ENCODE data around the gene LGR4.

DNA sequence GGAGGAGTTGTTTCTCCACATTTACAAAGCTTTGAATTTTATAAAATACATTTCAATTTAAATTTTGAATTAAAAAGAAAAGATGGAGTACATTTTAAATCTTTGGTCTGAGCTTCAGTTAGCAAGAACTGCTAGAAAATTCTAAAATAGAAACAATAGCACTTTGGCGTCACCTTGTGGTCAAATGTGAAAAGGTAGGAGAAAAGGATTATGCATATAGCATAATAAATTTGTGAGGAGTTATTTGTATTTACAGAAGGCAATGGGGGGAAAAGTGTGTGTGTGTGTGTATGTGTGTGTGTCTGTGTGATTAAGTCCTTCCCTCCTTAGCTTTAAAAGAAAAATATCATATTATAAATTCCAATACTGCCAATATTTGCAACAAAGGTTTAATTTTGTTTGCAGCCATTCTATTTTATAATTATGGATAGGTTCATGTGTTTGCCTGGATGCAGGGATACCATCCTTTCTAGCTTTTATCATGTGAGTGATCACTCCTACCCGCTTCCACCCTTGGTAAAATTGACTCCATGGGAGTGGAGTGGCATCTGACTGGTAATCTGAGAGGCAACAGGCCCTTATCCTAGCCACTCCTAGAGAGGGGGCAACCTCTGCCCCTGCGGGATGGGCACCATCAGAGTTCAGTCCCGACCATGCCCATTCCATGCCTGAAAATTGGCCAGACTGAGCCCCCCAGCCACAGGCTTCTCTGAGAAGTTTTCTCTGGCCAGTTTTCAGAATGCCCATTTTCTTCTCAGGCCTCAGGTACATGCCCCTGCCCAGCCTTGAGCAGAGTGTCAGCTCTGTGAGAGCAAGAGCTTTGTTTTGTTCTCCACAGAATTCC, 13.6 kb upstream of the LGR4 start:
- no peak for TF ChIP-seq SALL2 (tag by site-specific recombination; IDR thresholded peaks at IDR 0.05; ENCODE audit: borderline replicate concordance)
- TF ChIP-seq ZNF776 (tag by site-specific recombination; IDR thresholded peaks at IDR 0.05; ENCODE audit: borderline replicate concordance): no peak
- no peak for TF ChIP-seq FEZF1 (tag by site-specific recombination; IDR thresholded peaks at IDR 0.05)
- TF ChIP-seq, protein P1, sequence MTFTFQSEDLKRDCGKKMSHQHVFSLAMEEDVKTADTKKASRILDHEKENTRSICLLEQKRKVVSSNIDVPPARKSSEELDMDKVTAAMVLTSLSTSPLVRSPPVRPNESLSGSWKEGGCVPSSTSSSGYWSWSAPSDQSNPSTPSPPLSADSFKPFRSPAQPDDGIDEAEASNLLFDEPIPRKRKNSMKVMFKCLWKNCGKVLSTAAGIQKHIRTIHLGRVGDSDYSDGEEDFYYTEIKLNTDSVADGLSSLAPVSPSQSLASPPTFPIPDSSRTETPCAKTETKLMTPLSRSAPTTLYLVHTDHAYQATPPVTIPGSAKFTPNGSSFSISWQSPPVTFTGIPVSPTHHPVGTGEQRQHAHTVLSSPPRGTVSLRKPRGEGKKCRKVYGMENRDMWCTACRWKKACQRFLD (tag by site-specific recombination; IDR thresholded peaks at IDR 0.05): no peak
- TF ChIP-seq, protein P2, sequence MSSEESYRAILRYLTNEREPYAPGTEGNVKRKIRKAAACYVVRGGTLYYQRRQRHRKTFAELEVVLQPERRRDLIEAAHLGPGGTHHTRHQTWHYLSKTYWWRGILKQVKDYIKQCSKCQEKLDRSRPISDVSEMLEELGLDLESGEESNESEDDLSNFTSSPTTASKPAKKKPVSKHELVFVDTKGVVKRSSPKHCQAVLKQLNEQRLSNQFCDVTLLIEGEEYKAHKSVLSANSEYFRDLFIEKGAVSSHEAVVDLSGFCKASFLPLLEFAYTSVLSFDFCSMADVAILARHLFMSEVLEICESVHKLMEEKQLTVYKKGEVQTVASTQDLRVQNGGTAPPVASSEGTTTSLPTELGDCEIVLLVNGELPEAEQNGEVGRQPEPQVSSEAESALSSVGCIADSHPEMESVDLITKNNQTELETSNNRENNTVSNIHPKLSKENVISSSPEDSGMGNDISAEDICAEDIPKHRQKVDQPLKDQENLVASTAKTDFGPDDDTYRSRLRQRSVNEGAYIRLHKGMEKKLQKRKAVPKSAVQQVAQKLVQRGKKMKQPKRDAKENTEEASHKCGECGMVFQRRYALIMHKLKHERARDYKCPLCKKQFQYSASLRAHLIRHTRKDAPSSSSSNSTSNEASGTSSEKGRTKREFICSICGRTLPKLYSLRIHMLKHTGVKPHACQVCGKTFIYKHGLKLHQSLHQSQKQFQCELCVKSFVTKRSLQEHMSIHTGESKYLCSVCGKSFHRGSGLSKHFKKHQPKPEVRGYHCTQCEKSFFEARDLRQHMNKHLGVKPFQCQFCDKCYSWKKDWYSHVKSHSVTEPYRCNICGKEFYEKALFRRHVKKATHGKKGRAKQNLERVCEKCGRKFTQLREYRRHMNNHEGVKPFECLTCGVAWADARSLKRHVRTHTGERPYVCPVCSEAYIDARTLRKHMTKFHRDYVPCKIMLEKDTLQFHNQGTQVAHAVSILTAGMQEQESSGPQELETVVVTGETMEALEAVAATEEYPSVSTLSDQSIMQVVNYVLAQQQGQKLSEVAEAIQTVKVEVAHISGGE (tag by site-specific recombination; conservative IDR thresholded peaks at IDR 0.05; ENCODE audit: low read depth): no peak
- TF ChIP-seq, protein P3, sequence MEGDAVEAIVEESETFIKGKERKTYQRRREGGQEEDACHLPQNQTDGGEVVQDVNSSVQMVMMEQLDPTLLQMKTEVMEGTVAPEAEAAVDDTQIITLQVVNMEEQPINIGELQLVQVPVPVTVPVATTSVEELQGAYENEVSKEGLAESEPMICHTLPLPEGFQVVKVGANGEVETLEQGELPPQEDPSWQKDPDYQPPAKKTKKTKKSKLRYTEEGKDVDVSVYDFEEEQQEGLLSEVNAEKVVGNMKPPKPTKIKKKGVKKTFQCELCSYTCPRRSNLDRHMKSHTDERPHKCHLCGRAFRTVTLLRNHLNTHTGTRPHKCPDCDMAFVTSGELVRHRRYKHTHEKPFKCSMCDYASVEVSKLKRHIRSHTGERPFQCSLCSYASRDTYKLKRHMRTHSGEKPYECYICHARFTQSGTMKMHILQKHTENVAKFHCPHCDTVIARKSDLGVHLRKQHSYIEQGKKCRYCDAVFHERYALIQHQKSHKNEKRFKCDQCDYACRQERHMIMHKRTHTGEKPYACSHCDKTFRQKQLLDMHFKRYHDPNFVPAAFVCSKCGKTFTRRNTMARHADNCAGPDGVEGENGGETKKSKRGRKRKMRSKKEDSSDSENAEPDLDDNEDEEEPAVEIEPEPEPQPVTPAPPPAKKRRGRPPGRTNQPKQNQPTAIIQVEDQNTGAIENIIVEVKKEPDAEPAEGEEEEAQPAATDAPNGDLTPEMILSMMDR (tag by site-specific recombination; IDR thresholded peaks at IDR 0.05): peak; percentile 55
- no peak for TF ChIP-seq HOXA7 (CRISPR knock-in tag; IDR thresholded peaks at IDR 0.05; ENCODE audit: borderline replicate concordance)
- TF ChIP-seq ZNF155 (tag by site-specific recombination; IDR thresholded peaks at IDR 0.05): no peak
- TF ChIP-seq BCL11A (tag by site-specific recombination; IDR thresholded peaks at IDR 0.05; ENCODE audit: low read depth): no peak
- no peak for TF ChIP-seq ZBTB17 (tag by site-specific recombination; IDR thresholded peaks at IDR 0.05)
- no peak for TF ChIP-seq ZNF23 (tag by site-specific recombination; IDR thresholded peaks at IDR 0.05; ENCODE audit: borderline replicate concordance)
- no peak for TF ChIP-seq ZNF324 (tag by site-specific recombination; IDR thresholded peaks at IDR 0.05)
- no peak for TF ChIP-seq ZNF266 (tag by site-specific recombination; IDR thresholded peaks at IDR 0.05; ENCODE audit: low read depth)
- TF ChIP-seq, protein P4, sequence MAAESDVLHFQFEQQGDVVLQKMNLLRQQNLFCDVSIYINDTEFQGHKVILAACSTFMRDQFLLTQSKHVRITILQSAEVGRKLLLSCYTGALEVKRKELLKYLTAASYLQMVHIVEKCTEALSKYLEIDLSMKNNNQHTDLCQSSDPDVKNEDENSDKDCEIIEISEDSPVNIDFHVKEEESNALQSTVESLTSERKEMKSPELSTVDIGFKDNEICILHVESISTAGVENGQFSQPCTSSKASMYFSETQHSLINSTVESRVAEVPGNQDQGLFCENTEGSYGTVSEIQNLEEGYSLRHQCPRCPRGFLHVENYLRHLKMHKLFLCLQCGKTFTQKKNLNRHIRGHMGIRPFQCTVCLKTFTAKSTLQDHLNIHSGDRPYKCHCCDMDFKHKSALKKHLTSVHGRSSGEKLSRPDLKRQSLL (tag by site-specific recombination; IDR thresholded peaks at IDR 0.05): no peak
